ENCODE data around the gene LIPA. TPM values are rescaled to one million over a fixed set of nuclear protein-coding genes. Genes with fewer than 3 reads are reported as not detected.
"Not testable (repeated sequence)": the region's sequence is repeated elsewhere in the genome, so short reads cannot be mapped to it uniquely, and the experiment has no call there.

The LIPA gene
- total RNA-seq, 1 experiment from 2014 or later: 18.7 TPM

- DNase-seq (ENCODE audit: low read depth): no peak
Measured at GRCh38 chr10:89271532-89271931, 20.0 kb upstream of the LIPA start.

- DNase-seq (ENCODE audit: low read depth): no peak
Measured at GRCh38 chr10:89270153-89270483, 18.5 kb upstream of the LIPA start.

GRCh38 chr10:89269433-89270152 lies 18.0 kb upstream of the LIPA start:
- no peak for DNase-seq (ENCODE audit: low read depth)

- no peak for DNase-seq (ENCODE audit: low read depth)
Measured at GRCh38 chr10:89266721-89267453, 15.3 kb upstream of the LIPA start.

GRCh38 chr10:89263531-89263930 lies 12.0 kb upstream of the LIPA start:
- no peak for DNase-seq (ENCODE audit: low read depth)

GRCh38 chr10:89263091-89263490 lies 11.5 kb upstream of the LIPA start:
- no peak for DNase-seq (ENCODE audit: low read depth)

GRCh38 chr10:89262086-89263051 lies 10.8 kb upstream of the LIPA start:
- no peak for DNase-seq (ENCODE audit: low read depth)

- no peak for DNase-seq (ENCODE audit: low read depth)
Measured at GRCh38 chr10:89258881-89259280, 7.3 kb upstream of the LIPA start.

- no peak for DNase-seq (ENCODE audit: low read depth)
Measured at GRCh38 chr10:89257581-89257980, 6.0 kb upstream of the LIPA start.

GRCh38 chr10:89256962-89257361 lies 5.4 kb upstream of the LIPA start:
- DNase-seq (ENCODE audit: low read depth): no peak

- DNase-seq (ENCODE audit: low read depth): no peak
Measured at GRCh38 chr10:89256340-89256739, 4.8 kb upstream of the LIPA start.

- no peak for DNase-seq (ENCODE audit: low read depth)
Measured at GRCh38 chr10:89255793-89256192, 4.2 kb upstream of the LIPA start.

GRCh38 chr10:89255091-89255579 lies 3.6 kb upstream of the LIPA start:
- not testable (repeated sequence) for DNase-seq (ENCODE audit: low read depth)

GRCh38 chr10:89252225-89252585 lies 630 bp upstream of the LIPA start:
- no peak for DNase-seq (ENCODE audit: low read depth)

- DNase-seq (ENCODE audit: low read depth): no peak
Measured at GRCh38 chr10:89250865-89251408, 638 bp downstream of the LIPA start.

- no peak for DNase-seq (ENCODE audit: low read depth)
Measured at GRCh38 chr10:89248990-89249389, 2.6 kb downstream of the LIPA start.

GRCh38 chr10:89247623-89248022 lies 4.0 kb downstream of the LIPA start:
- not testable (repeated sequence) for DNase-seq (ENCODE audit: low read depth)

GRCh38 chr10:89245802-89246201 lies 5.8 kb downstream of the LIPA start:
- no peak for DNase-seq (ENCODE audit: low read depth)

- DNase-seq (ENCODE audit: low read depth): no peak
Measured at GRCh38 chr10:89242840-89243568, 8.6 kb downstream of the LIPA start.

- no peak for DNase-seq (ENCODE audit: low read depth)
Measured at GRCh38 chr10:89242345-89242684, 9.3 kb downstream of the LIPA start.

All from HT1080 (cell line).